HL-60/S4 treated with retinoic acid at 250 ng/mL for 4 days and 3 days (cell line): ENCODE data around the gene ANKRD1.

Source experiments
- in situ Hi-C: fragments of 300-500 bp; cut with MboI; formaldehyde crosslinking; loops from 2 replicates; pipeline ENCODE4 v1.7.0; 2022; ENCODE audit warnings: low sequenced_read_pairs

Gene ANKRD1

GRCh38 chr10:90866050-90866598 lies 54.8 kb downstream of the ANKRD1 start:
- in situ Hi-C loops = no loop called here

DNA sequence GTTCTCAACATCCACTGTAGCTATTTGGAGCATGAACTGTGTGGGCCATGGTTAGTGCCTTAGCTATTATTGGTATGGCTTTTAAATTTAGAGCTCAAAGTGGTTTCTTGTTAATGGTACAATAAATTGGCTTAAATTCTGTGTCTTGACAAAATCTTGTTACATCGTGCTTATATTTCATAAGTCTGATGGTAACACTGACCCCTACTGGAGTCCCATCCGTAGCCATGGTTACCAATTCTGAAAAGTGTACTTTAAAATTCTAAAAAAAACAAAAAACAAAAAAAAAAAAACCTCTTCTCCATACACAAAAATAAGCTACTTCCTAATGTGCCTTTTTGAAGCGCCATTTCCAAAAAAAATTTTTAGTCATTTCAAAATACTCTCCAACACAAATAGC lies 55.5 kb downstream of the ANKRD1 start:
- in situ Hi-C loops = no loop called here

GRCh38 chr10:90862908-90863514 lies 57.9 kb downstream of the ANKRD1 start:
- in situ Hi-C loops = no loop called here
